ENCODE data around the gene CACNA1C.

Gene CACNA1C

GRCh38 chr12:2417481-2418160 lies 364.8 kb downstream of the CACNA1C start:
- no peak for DNase-seq (ENCODE audit: low read depth)

GRCh38 chr12:2418579-2418978 lies 365.8 kb downstream of the CACNA1C start:
- no peak for DNase-seq (ENCODE audit: low read depth)

GRCh38 chr12:2422591-2422990 lies 369.8 kb downstream of the CACNA1C start:
- no peak for DNase-seq (ENCODE audit: low read depth)

- no peak for DNase-seq (ENCODE audit: low read depth)
Measured at GRCh38 chr12:2429032-2429431, 376.2 kb downstream of the CACNA1C start.

GRCh38 chr12:2431810-2432209 lies 379.0 kb downstream of the CACNA1C start:
- no peak for DNase-seq (ENCODE audit: low read depth)

- no peak for DNase-seq (ENCODE audit: low read depth)
Measured at GRCh38 chr12:2432856-2433255, 380.1 kb downstream of the CACNA1C start.

- no peak for DNase-seq (ENCODE audit: low read depth)
Measured at GRCh38 chr12:2435511-2435910, 382.7 kb downstream of the CACNA1C start.

- DNase-seq (ENCODE audit: low read depth), result no peak
Measured at GRCh38 chr12:2439332-2440100, 386.7 kb downstream of the CACNA1C start.

GRCh38 chr12:2443776-2444175 lies 391.0 kb downstream of the CACNA1C start:
- DNase-seq (ENCODE audit: low read depth), result no peak

GRCh38 chr12:2445968-2446367 lies 393.2 kb downstream of the CACNA1C start:
- DNase-seq (ENCODE audit: low read depth), result no peak

- DNase-seq (ENCODE audit: low read depth), result no peak
Measured at GRCh38 chr12:2447861-2448260, 395.1 kb downstream of the CACNA1C start.

- DNase-seq (ENCODE audit: low read depth), result no peak
Measured at GRCh38 chr12:2449586-2449985, 396.8 kb downstream of the CACNA1C start.

GRCh38 chr12:2450553-2450952 lies 397.8 kb downstream of the CACNA1C start:
- no peak for DNase-seq (ENCODE audit: low read depth)

GRCh38 chr12:2451025-2451424 lies 398.2 kb downstream of the CACNA1C start:
- no peak for DNase-seq (ENCODE audit: low read depth)

- no peak for DNase-seq (ENCODE audit: low read depth)
Measured at GRCh38 chr12:2451497-2451896, 398.7 kb downstream of the CACNA1C start.

- no peak for DNase-seq (ENCODE audit: low read depth)
Measured at GRCh38 chr12:2453076-2453760, 400.4 kb downstream of the CACNA1C start.

- DNase-seq (ENCODE audit: low read depth), result no peak
Measured at GRCh38 chr12:2453761-2454090, 400.9 kb downstream of the CACNA1C start.

- DNase-seq (ENCODE audit: low read depth), result no peak
Measured at GRCh38 chr12:2454601-2455177, 401.9 kb downstream of the CACNA1C start.

GRCh38 chr12:2455410-2455809 lies 402.6 kb downstream of the CACNA1C start:
- DNase-seq (ENCODE audit: low read depth), result no peak

GRCh38 chr12:2456122-2456812 lies 403.5 kb downstream of the CACNA1C start:
- DNase-seq (ENCODE audit: low read depth), result no peak

GRCh38 chr12:2456813-2457186 lies 404.0 kb downstream of the CACNA1C start:
- DNase-seq (ENCODE audit: low read depth), result no peak

GRCh38 chr12:2457215-2457932 lies 404.6 kb downstream of the CACNA1C start:
- DNase-seq (ENCODE audit: low read depth), result no peak

Measured in HS-27A (cell line).